Coronary artery (tissue), 2 donors: ENCODE measurements around the gene FLRT1.

Experiments
- DNase-seq: peaks from one replicate; pipeline ENCODE4 v3.0.0-alpha.2; 2017; ENCODE audit warnings: low spot score
- H3K27ac ChIP-seq, 2 donors: fragments of 200-600 bp; sonication (generic); one replicate each; pipeline ENCODE4 v1.5.1; 2016 to 2019
- H3K4me3 ChIP-seq: fragments of 200-600 bp; sonication (generic); 2 replicates; pipeline ENCODE4 v1.5.1; 2016; ENCODE audit warnings: mild to moderate bottlenecking, moderate library complexity
- CTCF ChIP-seq: fragments of 200-600 bp; sonication (generic); IDR thresholded peaks from one replicate; pipeline ENCODE4 v1.5.1; 2019; ENCODE audit warnings: antibody characterized with exemption

The FLRT1 gene

GRCh38 chr11:64026575-64027205 lies 9.0 kb upstream of the FLRT1 start:
- Histone ChIP-seq H3K4me3 (no peak overlapping the region), H3K27ac (no peak overlapping the region)
- no peak for DNase-seq
- no peak for TF ChIP-seq CTCF

GRCh38 chr11:64027651-64028397 lies 7.9 kb upstream of the FLRT1 start:
- Histone ChIP-seq H3K4me3 (peak overlapping the region; percentile 43), H3K27ac (no peak overlapping the region)
- DNase-seq: no peak
- TF ChIP-seq CTCF: no peak

- Histone ChIP-seq H3K27ac (no peak overlapping the region), H3K4me3 (peak overlapping the region; percentile 43)
- DNase-seq: no peak
- no peak for TF ChIP-seq CTCF
Observed at GRCh38 chr11:64028398-64029115, 7.2 kb upstream of the FLRT1 start.

- Histone ChIP-seq H3K27ac (no peak overlapping the region), H3K4me3 (no peak overlapping the region)
- DNase-seq: no peak
- TF ChIP-seq CTCF: no peak
Observed at GRCh38 chr11:64029773-64030172, 6.0 kb upstream of the FLRT1 start.

- DNase-seq: no peak
- H3K27ac ChIP-seq: no peak overlapping the region
- no peak overlapping the region for H3K4me3 ChIP-seq
- TF ChIP-seq CTCF: no peak
Observed at GRCh38 chr11:64031001-64031400, 4.7 kb upstream of the FLRT1 start.

- Histone ChIP-seq H3K4me3 (no peak overlapping the region), H3K27ac (no peak overlapping the region)
- TF ChIP-seq CTCF: no peak
- no peak for DNase-seq
Observed at GRCh38 chr11:64032050-64032449, 3.7 kb upstream of the FLRT1 start.
